IMR-90 (cell line): ENCODE data around the gene C11orf65. TPM values are rescaled to one million over a fixed set of nuclear protein-coding genes. Genes with fewer than 3 reads are reported as not detected.

ENCODE experiments used
- ATAC-seq: fragments of 200-7000 bp; cut with Tn5 transposase; 2 replicates; pipeline ENCODE4 v1.9.1; 2020; ENCODE audit warnings: low read depth, mild to moderate bottlenecking, moderate library complexity
- BruUV-seq: library from RNA; stranded (reverse); fragments of 400-500 nt; replicated peaks from 2 replicates; lab custom pipeline; 2021; lab: Mats Ljungman, UMichigan
- CTCF ChIA-PET: fragments of 300-600 bp; formaldehyde crosslinking; extraction: SDS; loops from one replicate; lab custom pipeline; 2021; ENCODE audit warnings: antibody characterized with exemption; lab: Yijun Ruan, JAX
- POLR2A ChIA-PET: fragments of 300-600 bp; sonication (Branson Sonifier 250); formaldehyde crosslinking; loops from one replicate; lab custom pipeline; 2022; ENCODE audit warnings: antibody characterized with exemption; ENCODE audit not compliant: unreplicated experiment; lab: Charles Lee
- DNase-seq: peaks from one replicate; pipeline ENCODE4 v3.0.0; 2013
- H2AFZ ChIP-seq: replicated peaks from 2 replicates; pipeline ENCODE3; 2013; ENCODE audit warnings: low read length, mild to moderate bottlenecking; ENCODE audit not compliant: poor library complexity
- H2AK5ac ChIP-seq: 2 replicates; pipeline ENCODE4 v1.6.1; 2013; ENCODE audit warnings: low read depth, low read length, inconsistent platforms
- H2AK9ac ChIP-seq: replicated peaks from 2 replicates; pipeline ENCODE3; 2013; ENCODE audit warnings: mild to moderate bottlenecking, low read depth, low read length, moderate library complexity; ENCODE audit not compliant: poor library complexity
- H2BK120ac ChIP-seq: 2 replicates; pipeline ENCODE4 v1.6.1; 2013; ENCODE audit warnings: low read depth, low read length, inconsistent platforms
- H2BK15ac ChIP-seq: 3 replicates; pipeline ENCODE4 v1.6.1; 2013; ENCODE audit warnings: low read depth, low read length, inconsistent platforms
- H2BK20ac ChIP-seq: 2 replicates; pipeline ENCODE4 v1.6.1; 2013; ENCODE audit warnings: low read depth, mild to moderate bottlenecking, inconsistent platforms, low read length, moderate library complexity
- H2BK5ac ChIP-seq: 2 replicates; pipeline ENCODE4 v1.6.1; 2013; ENCODE audit warnings: mild to moderate bottlenecking, low read depth, low read length, inconsistent platforms; ENCODE audit not compliant: poor library complexity, severe bottlenecking
- H3K14ac ChIP-seq: replicated peaks from 2 replicates; pipeline ENCODE4 v1.6.1; 2013; ENCODE audit warnings: low read depth, low read length, inconsistent platforms
- H3K18ac ChIP-seq: 2 replicates; pipeline ENCODE4 v1.6.1; 2013; ENCODE audit warnings: low read depth, low read length, control low read depth
- H3K23ac ChIP-seq: 2 replicates; pipeline ENCODE4 v1.6.1; 2013; ENCODE audit warnings: low read depth, low read length, inconsistent platforms
- H3K27ac ChIP-seq: 2 replicates; pipeline ENCODE4 v1.5.1; 2013; ENCODE audit warnings: mild to moderate bottlenecking, control low read depth, low read length; ENCODE audit not compliant: insufficient read depth
- H3K27me3 ChIP-seq: 2 replicates; pipeline ENCODE4 v1.6.1; 2013; ENCODE audit warnings: low read length; ENCODE audit not compliant: control insufficient read depth, insufficient read depth
- H3K36me3 ChIP-seq: 2 replicates; pipeline ENCODE4 v1.6.1; 2013; ENCODE audit warnings: low read length, mixed read lengths; ENCODE audit not compliant: control insufficient read depth, insufficient read depth
- H3K4ac ChIP-seq: 2 replicates; pipeline ENCODE4 v1.6.1; 2013; ENCODE audit warnings: low read depth, low read length, inconsistent platforms
- H3K4me1 ChIP-seq: 2 replicates; pipeline ENCODE4 v1.6.1; 2013; ENCODE audit warnings: low read length, mixed read lengths; ENCODE audit not compliant: control insufficient read depth, insufficient read depth
- H3K4me2 ChIP-seq: 2 replicates; pipeline ENCODE4 v1.6.1; 2013; ENCODE audit warnings: low read depth, mild to moderate bottlenecking, control low read depth, low read length, moderate library complexity
- H3K4me3 ChIP-seq: 2 replicates; pipeline ENCODE4 v1.5.1; 2013; ENCODE audit warnings: low read depth, mild to moderate bottlenecking, control low read depth, low read length, moderate library complexity; ENCODE audit not compliant: insufficient read depth
- H3K56ac ChIP-seq: 2 replicates; pipeline ENCODE4 v1.6.1; 2013; ENCODE audit warnings: low read length, inconsistent platforms; ENCODE audit not compliant: insufficient read depth; ENCODE audit errors: extremely low read depth
- H3K79me1 ChIP-seq, 2 experiments: 2 replicates each; pipeline ENCODE4 v1.6.1; 2013; ENCODE audit warnings: low read length in 2 of 2, inconsistent platforms in 1 of 2, low read depth in 1 of 2
- H3K9ac ChIP-seq: 2 replicates; pipeline ENCODE4 v1.6.1; 2013; ENCODE audit warnings: low read depth, low read length, control low read depth
- H3K9me1 ChIP-seq: 2 replicates; pipeline ENCODE4 v1.6.1; 2013; ENCODE audit warnings: low read length, inconsistent platforms; ENCODE audit not compliant: insufficient read depth
- H3K9me3 ChIP-seq: 2 replicates; pipeline ENCODE4 v1.6.1; 2013; ENCODE audit warnings: low read length; ENCODE audit not compliant: control insufficient read depth, insufficient read depth
- H4K20me1 ChIP-seq: 2 replicates; pipeline ENCODE4 v1.6.1; 2013; ENCODE audit warnings: low read length, inconsistent platforms; ENCODE audit not compliant: insufficient read depth
- H4K5ac ChIP-seq: 2 replicates; pipeline ENCODE4 v1.6.1; 2013; ENCODE audit warnings: mild to moderate bottlenecking, low read depth, low read length, control low read depth
- H4K8ac ChIP-seq, 2 experiments: 2 replicates each; pipeline ENCODE4 v1.6.1; 2013; ENCODE audit warnings: low read depth in 2 of 2, low read length in 2 of 2, control low read depth in 1 of 2, inconsistent platforms in 1 of 2
- H4K91ac ChIP-seq: 2 replicates; pipeline ENCODE4 v1.6.1; 2013; ENCODE audit warnings: low read depth, low read length, inconsistent platforms; ENCODE audit not compliant: insufficient read depth
- BHLHE40 ChIP-seq: fragments of 150-350 bp; IDR thresholded peaks from 2 replicates; pipeline ENCODE4 v1.6.1; 2016; ENCODE audit warnings: mild to moderate bottlenecking, low read depth, low read length
- CEBPB ChIP-seq: IDR thresholded peaks from 2 replicates; pipeline ENCODE4 v1.6.1; 2012; ENCODE audit warnings: low read depth, low read length, improper control_type of control experiment
- CHD1 ChIP-seq: IDR thresholded peaks from 2 replicates; pipeline ENCODE4 v1.6.1; 2012; ENCODE audit warnings: low read depth, low read length, improper control_type of control experiment
- CTCF ChIP-seq: conservative IDR thresholded peaks from 2 replicates; pipeline ENCODE4 v1.5.1; 2012; ENCODE audit warnings: mild to moderate bottlenecking, low read depth, low read length, improper control_type of control experiment
- ELK1 ChIP-seq: fragments of 150-350 bp; IDR thresholded peaks from 2 replicates; pipeline ENCODE4 v1.6.1; 2016; ENCODE audit warnings: low read depth, mild to moderate bottlenecking, low read length, moderate library complexity, borderline replicate concordance
- FOS ChIP-seq: fragments of 150-350 bp; IDR thresholded peaks from 2 replicates; pipeline ENCODE4 v1.6.1; 2016; ENCODE audit warnings: low read depth, low read length
- MAFK ChIP-seq: IDR thresholded peaks from 2 replicates; pipeline ENCODE4 v1.6.1; 2012; ENCODE audit warnings: low read depth, low read length, improper control_type of control experiment
- MAZ ChIP-seq: IDR thresholded peaks from 2 replicates; pipeline ENCODE4 v1.6.1; 2012; ENCODE audit warnings: low read depth, mild to moderate bottlenecking, low read length, improper control_type of control experiment, moderate library complexity, borderline replicate concordance
- NFE2L2 ChIP-seq: fragments of 150-350 bp; IDR thresholded peaks from 2 replicates; pipeline ENCODE4 v1.6.1; 2016; ENCODE audit warnings: low read depth, mild to moderate bottlenecking, low read length
- RAD21 ChIP-seq: IDR thresholded peaks from 2 replicates; pipeline ENCODE4 v1.6.1; 2012; ENCODE audit warnings: low read length, improper control_type of control experiment
- RCOR1 ChIP-seq: IDR thresholded peaks from 2 replicates; pipeline ENCODE4 v1.6.1; 2012; ENCODE audit warnings: mild to moderate bottlenecking, low read length, improper control_type of control experiment; ENCODE audit not compliant: insufficient replicate concordance
- RFX5 ChIP-seq: IDR thresholded peaks from 2 replicates; pipeline ENCODE4 v1.8.0; 2012; ENCODE audit warnings: low read depth, mild to moderate bottlenecking, low read length, moderate library complexity
- SMC3 ChIP-seq: fragments of 150-350 bp; IDR thresholded peaks from 2 replicates; pipeline ENCODE4 v1.6.1; 2016; ENCODE audit warnings: low read depth, mild to moderate bottlenecking, antibody characterized with exemption, low read length, moderate library complexity
- USF2 ChIP-seq: fragments of 150-350 bp; IDR thresholded peaks from 2 replicates; pipeline ENCODE4 v1.6.1; 2017; ENCODE audit warnings: mild to moderate bottlenecking, antibody characterized with exemption, low read length, low read depth
- dilution Hi-C: fragments of 300-500 bp; cut with HindIII; formaldehyde crosslinking; loops from one replicate; pipeline ENCODE4 v1.14.3; 2018; ENCODE audit warnings: low sequenced_read_pairs; ENCODE audit not compliant: unreplicated experiment
- in situ Hi-C: fragments of 300-500 bp; cut with MboI; formaldehyde crosslinking; loops from 3 replicates; pipeline ENCODE4 v1.14.3; 2019; ENCODE audit warnings: low sequenced_read_pairs, inconsistent platforms, mixed read lengths
- intact Hi-C: fragments of 100-400 bp; cut with micrococcal nuclease; formaldehyde crosslinking; loops from 2 replicates; pipeline ENCODE4 v1.10.0; 2022
- polyA plus RNA-seq, 3 experiments: library from polyadenylated mRNA; depleted of rRNA; stranded (reverse); fragments of >200 nt; gene quantifications; 2 replicates each; pipeline ENCODE4 v1.2.3, GENCODE V29; 2012; ENCODE audit warnings: low replicate concordance in 1 of 3
- total RNA-seq: library from RNA; depleted of rRNA; stranded (reverse); fragments of >200 nt; gene quantifications from 2 replicates; pipeline ENCODE4 v1.2.3, GENCODE V29; 2012

Gene C11orf65
- total and polyA plus RNA-seq, 2 of the 4 experiments (the other 2 are of a cell fraction), result 0.12 to 0.18 TPM

- BruUV-seq, result no TSS peak
- no peak for ATAC-seq
- Histone ChIP-seq H3K56ac (no peak overlapping the region), H2BK15ac (no peak overlapping the region), H4K5ac (no peak overlapping the region), H3K79me1 (no peaks in the 10 kb centered on the region), H4K91ac (no peak overlapping the region), H2AK5ac (no peak overlapping the region), H3K27me3 (no peaks in the 10 kb centered on the region), H2AK9ac (no peak overlapping the region), H3K4me2 (no peak overlapping the region), H3K36me3 (peaks cover 6% of the 10 kb centered on the region), H3K9me3 (no peaks in the 10 kb centered on the region), H4K8ac (no peak overlapping the region), H3K27ac (no peak overlapping the region), H3K9me1 (no peaks in the 10 kb centered on the region), H2BK5ac (no peak overlapping the region), H2BK120ac (no peak overlapping the region), H3K23ac (no peak overlapping the region), H3K18ac (no peak overlapping the region), H3K4ac (no peak overlapping the region), H3K4me1 (peaks cover 3% of the 10 kb centered on the region), H3K4me3 (no peak overlapping the region), H2AFZ (no peak overlapping the region), H2BK20ac (no peak overlapping the region), H3K14ac (no peak overlapping the region), H4K20me1 (no peaks in the 10 kb centered on the region), H3K9ac (no peak overlapping the region)
- TF ChIP-seq CTCF (no peak), SMC3 (no peak), RCOR1 (no peak), USF2 (no peak), NFE2L2 (no peak), RFX5 (no peak), BHLHE40 (no peak), FOS (no peak), MAZ (no peak), CHD1 (no peak), ELK1 (no peak), RAD21 (no peak), CEBPB (no peak), MAFK (no peak)
- in situ Hi-C loops, result no loop called here
- no peak for DNase-seq
- dilution Hi-C loops, result no loop called here
- ChIA-PET POLR2A (no interaction called here), CTCF (no interaction called here)
- intact Hi-C loops, result no loop called here
These were observed 97.0 kb downstream of the C11orf65 start for GRCh38 chr11:108370315-108370714.
